Common myeloid progenitor, CD34-positive (primary cell): ENCODE data around the gene ESR2.
A peak's percentile ranks its signal among the peaks of the same experiment; 100 is the strongest.

ENCODE experiments used
- CTCF ChIA-PET: fragments of 350-600 bp; sonication (Branson Sonifier 250); formaldehyde crosslinking; loops from one replicate; lab custom pipeline; 2021; ENCODE audit warnings: antibody characterized with exemption; lab: Charles Lee
- POLR2A ChIA-PET: fragments of 350-600 bp; sonication (Branson Sonifier 250); formaldehyde crosslinking; loops from one replicate; lab custom pipeline; 2021; ENCODE audit warnings: antibody characterized with exemption; lab: Charles Lee
- DNase-seq, 3 donors: peaks; one replicate each; pipeline versions ENCODE4 v3.0.0 to v3.0.0-alpha.2; 2013
- H3K27ac ChIP-seq, 2 experiments: 1 replicate in 1 of 2; 2 replicates in 1 of 2; pipeline ENCODE4 v1.7.0; 2013; ENCODE audit warnings: inconsistent platforms in 2 of 2, low read length in 2 of 2, mild to moderate bottlenecking in 2 of 2, low read depth in 1 of 2, moderate library complexity in 1 of 2; ENCODE audit not compliant: severe bottlenecking in 2 of 2, insufficient read depth in 1 of 2, poor library complexity in 1 of 2
- H3K27me3 ChIP-seq, 5 experiments: replicated peaks in 2 of 5; 1 replicate in 3 of 5; 2 replicates in 2 of 5; pipeline versions ENCODE4 v1.6.1 to v1.7.0; 2013; ENCODE audit warnings: low read length in 4 of 5, mild to moderate bottlenecking in 2 of 5, moderate library complexity in 2 of 5, inconsistent platforms in 1 of 5; ENCODE audit not compliant: insufficient read depth in 5 of 5, control insufficient read depth in 4 of 5
- H3K36me3 ChIP-seq, 4 experiments: 1 replicate in 2 of 4; 2 replicates in 2 of 4; pipeline versions ENCODE4 v1.6.1 to v1.7.0; 2013; ENCODE audit warnings: low read length in 3 of 4, control low read depth in 1 of 4, mild to moderate bottlenecking in 1 of 4; ENCODE audit not compliant: control insufficient read depth in 4 of 4, insufficient read depth in 4 of 4
- H3K4me1 ChIP-seq, 4 experiments: 1 replicate in 3 of 4; 2 replicates in 1 of 4; pipeline versions ENCODE4 v1.6.1 to v1.7.1; 2013; ENCODE audit warnings: low read length in 3 of 4, mild to moderate bottlenecking in 3 of 4, control low read depth in 1 of 4, inconsistent platforms in 1 of 4, moderate library complexity in 1 of 4; ENCODE audit not compliant: control insufficient read depth in 4 of 4, insufficient read depth in 4 of 4; ENCODE audit errors: control extremely low read depth in 1 of 4
- H3K4me3 ChIP-seq, 7 experiments: 1 replicate in 4 of 7; 2 replicates in 3 of 7; pipeline versions ENCODE4 v1.5.1 to v1.7.0; 2013; ENCODE audit warnings: mild to moderate bottlenecking in 7 of 7, low read length in 6 of 7, moderate library complexity in 6 of 7, inconsistent platforms in 2 of 7, low read depth in 2 of 7, control low read depth in 1 of 7; ENCODE audit not compliant: insufficient read depth in 4 of 7, control insufficient read depth in 1 of 7; ENCODE audit errors: extremely low read depth in 1 of 7
- H3K9me3 ChIP-seq, 5 experiments: 1 replicate in 4 of 5; 2 replicates in 1 of 5; pipeline versions ENCODE4 v1.6.1 to v1.7.1; 2013; ENCODE audit warnings: low read length in 4 of 5, mild to moderate bottlenecking in 2 of 5, inconsistent platforms in 1 of 5, low read depth in 1 of 5, moderate library complexity in 1 of 5; ENCODE audit not compliant: control insufficient read depth in 4 of 5, insufficient read depth in 2 of 5; ENCODE audit errors: control extremely low read depth in 1 of 5
- WGBS: methylation state at CpG from one replicate; pipeline ENCODE4 v1.1.5; 2013; ENCODE audit not compliant: insufficient coverage; 5-methylcytosine and 5-hydroxymethylcytosine counted together

Gene ESR2

GRCh38 chr14:64227856-64228255 is 66.3 kb downstream of the ESR2 start:
- Histone ChIP-seq H3K27ac (no peak overlapping the region), H3K4me3 (no peak overlapping the region), H3K9me3 (no peaks in the 10 kb centered on the region), H3K27me3 (no peaks in the 10 kb centered on the region), H3K36me3 (no peaks in the 10 kb centered on the region), H3K4me1 (peaks cover 0 to 11% (median 2%) of the 10 kb centered on the region in 4 experiments)
- ChIA-PET CTCF (interaction anchor here (1.1 to 2.1 kb wide), 2 partner anchors 9 to 72 kb away, joined by 3 to 5 read pairs; no protein-coding TSS in a partner anchor), POLR2A (no interaction called here)
- no CpG with 5 or more reads among the region's 1 CpG for WGBS
- no peak for DNase-seq

- Histone ChIP-seq H3K27me3 (no peaks in the 10 kb centered on the region), H3K4me1 (peaks cover 5 to 29% (median 20%) of the 10 kb centered on the region in 4 experiments), H3K27ac (no peak overlapping the region), H3K4me3 (no peak overlapping the region), H3K36me3 (no peaks in the 10 kb centered on the region), H3K9me3 (no peaks in the 10 kb centered on the region)
- POLR2A ChIA-PET: no interaction called here
- CTCF ChIA-PET: interaction anchor here (1.3 to 5.3 kb wide), 3 partner anchors 13 to 30 kb away, joined by 3 to 26 read pairs (median 4); no protein-coding TSS in a partner anchor
- 93% methylated on average over 10 of the region's 10 CpGs for WGBS
- DNase-seq: no peak
These were observed 68.9 kb downstream of the ESR2 start for GRCh38 chr14:64225151-64225757.

GRCh38 chr14:64221391-64222003 is 72.7 kb downstream of the ESR2 start:
- ChIA-PET CTCF (interaction anchor here (0.9 to 5.3 kb wide), 5 partner anchors 11 to 73 kb away, joined by 3 to 26 read pairs (median 4); partner anchors contain the start of gene ESR2), POLR2A (no interaction called here)
- Histone ChIP-seq H3K27me3 (no peaks in the 10 kb centered on the region), H3K27ac (no peak overlapping the region), H3K9me3 (no peaks in the 10 kb centered on the region), H3K36me3 (no peaks in the 10 kb centered on the region), H3K4me1 (peaks cover 7 to 53% (median 32%) of the 10 kb centered on the region in 4 experiments), H3K4me3 (peak overlapping the region in 1 of 7 experiments; percentile 1)
- DNase-seq: peak; percentile 27 to 81 (median 71)
- WGBS: 16% methylated on average over 14 of the region's 14 CpGs

GRCh38 chr14:64220466-64220865 is 73.7 kb downstream of the ESR2 start:
- peak; percentile 89 to 96 (median 95) for DNase-seq
- Histone ChIP-seq H3K27me3 (no peaks in the 10 kb centered on the region), H3K4me1 (peaks cover 7 to 53% (median 32%) of the 10 kb centered on the region in 4 experiments), H3K27ac (no peak overlapping the region), H3K9me3 (no peaks in the 10 kb centered on the region), H3K4me3 (peak overlapping the region in 2 of 7 experiments; percentile 33 to 45), H3K36me3 (no peaks in the 10 kb centered on the region)
- POLR2A ChIA-PET: no interaction called here
- 0% methylated on average over 14 of the region's 14 CpGs for WGBS
- CTCF ChIA-PET: interaction anchor here (0.8 to 5.3 kb wide), 5 partner anchors 10 to 209 kb away, joined by 3 to 26 read pairs (median 3); partner anchors contain the start of gene ESR2

- WGBS: 65% methylated on average over 4 of the region's 4 CpGs
- no peak overlapping the region for H3K27ac ChIP-seq
- no peaks in the 10 kb centered on the region for H3K27me3 ChIP-seq
- peaks cover 7 to 53% (median 32%) of the 10 kb centered on the region in 4 experiments for H3K4me1 ChIP-seq
- H3K9me3 ChIP-seq: no peaks in the 10 kb centered on the region
- peak overlapping the region in 1 of 7 experiments; percentile 45 for H3K4me3 ChIP-seq
- no peak for DNase-seq
- ChIA-PET POLR2A (no interaction called here), CTCF (interaction anchor here (0.8 to 5.3 kb wide), 5 partner anchors 10 to 209 kb away, joined by 3 to 26 read pairs (median 3); partner anchors contain the start of gene ESR2)
- no peaks in the 10 kb centered on the region for H3K36me3 ChIP-seq
These were observed 74.1 kb downstream of the ESR2 start for GRCh38 chr14:64220056-64220455.

- Histone ChIP-seq H3K36me3 (no peaks in the 10 kb centered on the region), H3K27ac (no peak overlapping the region), H3K27me3 (no peaks in the 10 kb centered on the region), H3K4me3 (no peak overlapping the region), H3K4me1 (peaks cover 7 to 53% (median 32%) of the 10 kb centered on the region in 4 experiments), H3K9me3 (no peaks in the 10 kb centered on the region)
- POLR2A ChIA-PET: no interaction called here
- CTCF ChIA-PET: interaction anchor here (0.6 to 2.2 kb wide), 3 partner anchors 9 to 202 kb away, joined by 4 to 6 read pairs (median 5); no protein-coding TSS in a partner anchor
- 87% methylated on average over 8 of the region's 15 CpGs for WGBS
- DNase-seq: no peak
These were observed 75.6 kb downstream of the ESR2 start for GRCh38 chr14:64218344-64219240.
